Measurements from ENCODE around the gene GBE1. TPM values are rescaled to one million over a fixed set of nuclear protein-coding genes. Genes with fewer than 3 reads are reported as not detected.

GBE1 gene
- total RNA-seq, 2 experiments from 2014 or later: 108 to 114 TPM

DNA sequence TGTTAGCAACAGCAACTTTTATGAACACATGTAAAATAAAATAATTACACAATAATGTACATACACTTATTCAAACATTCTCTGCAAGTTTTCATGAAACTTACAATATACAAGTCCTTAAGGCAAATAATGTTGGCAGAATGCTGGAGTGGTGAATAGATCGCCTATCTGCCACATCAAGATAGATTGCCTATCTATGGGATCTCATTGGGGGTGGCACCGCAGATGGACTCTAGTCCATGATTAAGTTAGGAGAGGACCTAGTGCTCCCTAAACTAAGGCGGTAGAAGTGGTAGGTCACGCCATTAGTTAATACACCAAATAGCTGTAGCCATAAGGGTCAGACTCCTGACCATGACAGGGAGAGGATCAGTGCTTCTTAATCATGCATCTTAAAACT, 315.7 kb downstream of the GBE1 start:
- intact Hi-C loops (cut with micrococcal nuclease): no loop called here
- Mint-ChIP-seq H3K27me3 (no peaks in the 10 kb centered on the region), H3K36me3 (ENCODE audit: low read depth) (no peaks in the 10 kb centered on the region), H3K4me3 (no peak overlapping the region), H3K9me3 (no peaks in the 10 kb centered on the region), H3K4me1 (ENCODE audit: low read depth) (no peaks in the 10 kb centered on the region), H3K27ac (no peak overlapping the region)
- TF ChIP-seq, protein P1, sequence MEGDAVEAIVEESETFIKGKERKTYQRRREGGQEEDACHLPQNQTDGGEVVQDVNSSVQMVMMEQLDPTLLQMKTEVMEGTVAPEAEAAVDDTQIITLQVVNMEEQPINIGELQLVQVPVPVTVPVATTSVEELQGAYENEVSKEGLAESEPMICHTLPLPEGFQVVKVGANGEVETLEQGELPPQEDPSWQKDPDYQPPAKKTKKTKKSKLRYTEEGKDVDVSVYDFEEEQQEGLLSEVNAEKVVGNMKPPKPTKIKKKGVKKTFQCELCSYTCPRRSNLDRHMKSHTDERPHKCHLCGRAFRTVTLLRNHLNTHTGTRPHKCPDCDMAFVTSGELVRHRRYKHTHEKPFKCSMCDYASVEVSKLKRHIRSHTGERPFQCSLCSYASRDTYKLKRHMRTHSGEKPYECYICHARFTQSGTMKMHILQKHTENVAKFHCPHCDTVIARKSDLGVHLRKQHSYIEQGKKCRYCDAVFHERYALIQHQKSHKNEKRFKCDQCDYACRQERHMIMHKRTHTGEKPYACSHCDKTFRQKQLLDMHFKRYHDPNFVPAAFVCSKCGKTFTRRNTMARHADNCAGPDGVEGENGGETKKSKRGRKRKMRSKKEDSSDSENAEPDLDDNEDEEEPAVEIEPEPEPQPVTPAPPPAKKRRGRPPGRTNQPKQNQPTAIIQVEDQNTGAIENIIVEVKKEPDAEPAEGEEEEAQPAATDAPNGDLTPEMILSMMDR (IDR thresholded peaks at IDR 0.05): no peak
- ChIA-PET POLR2A (no interaction called here), CTCF (no interaction called here)
- DNase-seq (no peak), ATAC-seq (no peak)

DNA sequence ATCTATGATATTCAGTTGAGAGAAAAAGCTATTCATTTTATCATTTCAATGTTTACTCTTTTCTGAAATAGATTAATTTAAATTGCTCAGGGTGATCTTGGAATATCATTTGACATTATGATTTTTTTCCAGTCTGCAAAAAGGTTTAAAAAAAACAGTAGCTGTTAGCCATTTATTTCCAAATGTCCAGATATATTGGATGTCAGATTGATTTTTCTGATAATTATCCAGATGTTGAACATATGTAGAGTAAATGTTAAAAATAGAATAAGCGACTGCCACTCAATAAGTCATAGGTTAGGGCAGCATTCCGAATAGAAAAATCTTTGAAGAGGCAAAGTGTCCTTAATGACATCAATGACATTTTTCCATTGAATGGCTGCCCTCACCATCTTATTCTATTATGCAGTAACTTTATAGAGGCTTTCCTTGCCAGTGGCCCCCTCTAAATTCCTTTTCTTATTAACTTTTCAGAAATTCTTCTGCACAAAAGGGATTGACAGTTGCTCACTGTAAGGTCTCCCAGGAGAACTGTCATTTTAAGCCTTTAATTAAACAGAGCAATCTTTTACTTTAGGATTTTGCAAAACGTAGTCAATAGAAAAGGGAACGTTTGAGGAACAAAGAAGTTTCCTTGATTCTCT, 316.5 kb downstream of the GBE1 start:
- TF ChIP-seq, protein P1 (IDR thresholded peaks at IDR 0.05): no peak
- Mint-ChIP-seq H3K36me3 (ENCODE audit: low read depth) (no peaks in the 10 kb centered on the region), H3K27me3 (no peaks in the 10 kb centered on the region), H3K9me3 (no peaks in the 10 kb centered on the region), H3K4me1 (ENCODE audit: low read depth) (no peaks in the 10 kb centered on the region), H3K4me3 (no peak overlapping the region), H3K27ac (no peak overlapping the region)
- ChIA-PET CTCF (no interaction called here), POLR2A (no interaction called here)
- intact Hi-C loops (cut with micrococcal nuclease): no loop called here
- DNase-seq (no peak), ATAC-seq (no peak)

- DNase-seq: no peak
- TF ChIP-seq, protein P1 (IDR thresholded peaks at IDR 0.05): no peak
- ChIA-PET POLR2A (no interaction called here), CTCF (no interaction called here)
- Mint-ChIP-seq H3K27ac (no peak overlapping the region), H3K36me3 (ENCODE audit: low read depth) (no peaks in the 10 kb centered on the region), H3K4me1 (ENCODE audit: low read depth) (no peaks in the 10 kb centered on the region), H3K4me3 (no peak overlapping the region), H3K27me3 (no peaks in the 10 kb centered on the region), H3K9me3 (no peaks in the 10 kb centered on the region)
- no peak for ATAC-seq
- intact Hi-C loops (cut with micrococcal nuclease): no loop called here
These were observed 317.5 kb downstream of the GBE1 start for GRCh38 chr3:81443958-81444357.

DNA sequence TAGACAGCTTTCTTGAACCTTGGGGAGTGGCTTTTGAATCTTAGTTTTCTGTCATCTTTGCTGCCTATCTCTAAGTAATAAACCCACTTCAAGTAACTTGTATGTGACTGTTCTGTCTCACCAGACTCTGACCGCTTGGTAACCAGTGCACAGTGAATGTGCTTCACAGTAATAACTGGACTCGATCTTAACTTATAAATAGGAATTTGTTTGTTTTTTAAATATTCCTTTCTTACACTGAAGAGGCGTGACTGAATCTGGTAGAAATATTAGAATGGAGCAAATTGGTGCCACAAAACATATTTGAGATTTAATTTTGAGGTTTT, 318.0 kb downstream of the GBE1 start:
- DNase-seq: no peak
- H3K9me3 Mint-ChIP-seq: no peaks in the 10 kb centered on the region
- intact Hi-C loops (cut with micrococcal nuclease): no loop called here
- CTCF ChIA-PET: no interaction called here
- no peaks in the 10 kb centered on the region for H3K36me3 Mint-ChIP-seq (ENCODE audit: low read depth)
- no peaks in the 10 kb centered on the region for H3K4me1 Mint-ChIP-seq (ENCODE audit: low read depth)
- POLR2A ChIA-PET: no interaction called here
- no peaks in the 10 kb centered on the region for H3K27me3 Mint-ChIP-seq
- no peak overlapping the region for H3K27ac Mint-ChIP-seq
- no peak overlapping the region for H3K4me3 Mint-ChIP-seq
- ATAC-seq: no peak
- TF ChIP-seq, protein P1 (IDR thresholded peaks at IDR 0.05): no peak

DNA sequence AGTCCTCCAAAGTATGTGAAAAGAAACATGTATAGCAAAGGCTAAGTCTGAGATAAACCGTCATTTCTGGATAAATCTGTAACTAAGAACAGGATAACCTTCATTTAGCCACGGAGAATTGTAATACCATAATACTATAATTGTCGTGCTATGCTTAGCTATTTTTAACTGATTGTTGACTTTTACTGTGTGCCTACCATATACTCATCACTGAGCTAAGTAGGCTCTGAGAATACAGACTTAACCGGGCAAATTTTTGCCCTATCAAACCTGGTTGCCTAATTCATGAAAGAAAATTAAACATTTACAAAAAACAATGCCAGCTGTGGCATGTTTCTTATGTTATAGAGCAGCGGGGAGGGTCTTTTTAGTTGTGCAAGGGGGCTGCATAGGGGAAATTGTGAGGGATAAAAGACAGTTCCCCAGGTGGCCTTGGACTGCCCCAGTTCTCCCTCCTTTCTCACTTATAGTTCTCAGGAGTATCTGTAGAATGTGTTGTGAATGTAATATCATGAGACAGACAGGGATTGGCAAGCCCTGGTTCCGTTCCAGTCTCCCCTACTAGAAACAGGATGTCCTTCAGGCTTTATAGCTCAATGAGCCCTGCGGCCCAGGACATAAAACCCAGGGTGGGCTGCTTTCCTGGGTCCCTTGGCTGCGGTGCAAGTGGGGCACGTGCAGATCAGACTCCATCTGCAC, 318.5 kb downstream of the GBE1 start:
- H3K27me3 Mint-ChIP-seq: no peaks in the 10 kb centered on the region
- no peak overlapping the region for H3K27ac Mint-ChIP-seq
- CTCF ChIA-PET: no interaction called here
- ATAC-seq (no peak), DNase-seq (no peak)
- H3K4me3 Mint-ChIP-seq: no peak overlapping the region
- H3K9me3 Mint-ChIP-seq: no peaks in the 10 kb centered on the region
- no peaks in the 10 kb centered on the region for H3K4me1 Mint-ChIP-seq (ENCODE audit: low read depth)
- TF ChIP-seq, protein P1 (IDR thresholded peaks at IDR 0.05): no peak
- POLR2A ChIA-PET: no interaction called here
- intact Hi-C loops (cut with micrococcal nuclease): no loop called here
- H3K36me3 Mint-ChIP-seq (ENCODE audit: low read depth): no peaks in the 10 kb centered on the region
